ENCODE data around the gene ATOX1.

DNA sequence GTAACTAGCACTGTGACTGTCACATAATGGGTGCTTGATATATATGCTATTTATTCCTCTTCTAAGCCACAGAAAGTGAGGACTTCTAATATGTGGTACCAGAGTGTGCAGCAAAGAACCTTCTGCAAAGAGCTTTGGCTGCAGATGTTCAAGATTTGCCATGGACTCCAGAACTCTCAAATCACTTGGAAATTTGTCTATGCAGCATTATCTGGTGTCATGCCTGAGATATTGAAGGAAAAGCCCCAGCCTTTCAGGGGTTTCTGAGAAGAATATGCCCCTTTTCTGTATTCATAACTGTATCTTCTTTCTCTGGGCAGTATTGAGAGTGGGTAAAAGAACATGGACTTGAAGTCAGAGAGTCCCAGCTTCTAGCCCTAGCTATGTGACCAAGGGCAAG is 8.5 kb upstream of the ATOX1 start:
- TF ChIP-seq, protein P1, sequence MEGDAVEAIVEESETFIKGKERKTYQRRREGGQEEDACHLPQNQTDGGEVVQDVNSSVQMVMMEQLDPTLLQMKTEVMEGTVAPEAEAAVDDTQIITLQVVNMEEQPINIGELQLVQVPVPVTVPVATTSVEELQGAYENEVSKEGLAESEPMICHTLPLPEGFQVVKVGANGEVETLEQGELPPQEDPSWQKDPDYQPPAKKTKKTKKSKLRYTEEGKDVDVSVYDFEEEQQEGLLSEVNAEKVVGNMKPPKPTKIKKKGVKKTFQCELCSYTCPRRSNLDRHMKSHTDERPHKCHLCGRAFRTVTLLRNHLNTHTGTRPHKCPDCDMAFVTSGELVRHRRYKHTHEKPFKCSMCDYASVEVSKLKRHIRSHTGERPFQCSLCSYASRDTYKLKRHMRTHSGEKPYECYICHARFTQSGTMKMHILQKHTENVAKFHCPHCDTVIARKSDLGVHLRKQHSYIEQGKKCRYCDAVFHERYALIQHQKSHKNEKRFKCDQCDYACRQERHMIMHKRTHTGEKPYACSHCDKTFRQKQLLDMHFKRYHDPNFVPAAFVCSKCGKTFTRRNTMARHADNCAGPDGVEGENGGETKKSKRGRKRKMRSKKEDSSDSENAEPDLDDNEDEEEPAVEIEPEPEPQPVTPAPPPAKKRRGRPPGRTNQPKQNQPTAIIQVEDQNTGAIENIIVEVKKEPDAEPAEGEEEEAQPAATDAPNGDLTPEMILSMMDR (IDR thresholded peaks at IDR 0.05), result no peak
- TF ChIP-seq, protein P2, sequence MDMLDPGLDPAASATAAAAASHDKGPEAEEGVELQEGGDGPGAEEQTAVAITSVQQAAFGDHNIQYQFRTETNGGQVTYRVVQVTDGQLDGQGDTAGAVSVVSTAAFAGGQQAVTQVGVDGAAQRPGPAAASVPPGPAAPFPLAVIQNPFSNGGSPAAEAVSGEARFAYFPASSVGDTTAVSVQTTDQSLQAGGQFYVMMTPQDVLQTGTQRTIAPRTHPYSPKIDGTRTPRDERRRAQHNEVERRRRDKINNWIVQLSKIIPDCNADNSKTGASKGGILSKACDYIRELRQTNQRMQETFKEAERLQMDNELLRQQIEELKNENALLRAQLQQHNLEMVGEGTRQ (IDR thresholded peaks at IDR 0.05; ENCODE audit: borderline replicate concordance, low read depth, low read length), result no peak
- TF ChIP-seq EP300 (IDR thresholded peaks at IDR 0.05; ENCODE audit: borderline replicate concordance in 1 of 2, low read depth in 1 of 2, low read length in 1 of 2), result no peak
- TF ChIP-seq POLR2AphosphoS5 (IDR thresholded peaks at IDR 0.05; ENCODE audit: low read depth, low read length), result no peak
- no peak for TF ChIP-seq RCOR1 (IDR thresholded peaks at IDR 0.05; ENCODE audit: low read length)
- TF ChIP-seq EZH2phosphoT487 (IDR thresholded peaks at IDR 0.05; ENCODE audit: borderline replicate concordance, low read depth), result no peak
- TF ChIP-seq, protein P3, sequence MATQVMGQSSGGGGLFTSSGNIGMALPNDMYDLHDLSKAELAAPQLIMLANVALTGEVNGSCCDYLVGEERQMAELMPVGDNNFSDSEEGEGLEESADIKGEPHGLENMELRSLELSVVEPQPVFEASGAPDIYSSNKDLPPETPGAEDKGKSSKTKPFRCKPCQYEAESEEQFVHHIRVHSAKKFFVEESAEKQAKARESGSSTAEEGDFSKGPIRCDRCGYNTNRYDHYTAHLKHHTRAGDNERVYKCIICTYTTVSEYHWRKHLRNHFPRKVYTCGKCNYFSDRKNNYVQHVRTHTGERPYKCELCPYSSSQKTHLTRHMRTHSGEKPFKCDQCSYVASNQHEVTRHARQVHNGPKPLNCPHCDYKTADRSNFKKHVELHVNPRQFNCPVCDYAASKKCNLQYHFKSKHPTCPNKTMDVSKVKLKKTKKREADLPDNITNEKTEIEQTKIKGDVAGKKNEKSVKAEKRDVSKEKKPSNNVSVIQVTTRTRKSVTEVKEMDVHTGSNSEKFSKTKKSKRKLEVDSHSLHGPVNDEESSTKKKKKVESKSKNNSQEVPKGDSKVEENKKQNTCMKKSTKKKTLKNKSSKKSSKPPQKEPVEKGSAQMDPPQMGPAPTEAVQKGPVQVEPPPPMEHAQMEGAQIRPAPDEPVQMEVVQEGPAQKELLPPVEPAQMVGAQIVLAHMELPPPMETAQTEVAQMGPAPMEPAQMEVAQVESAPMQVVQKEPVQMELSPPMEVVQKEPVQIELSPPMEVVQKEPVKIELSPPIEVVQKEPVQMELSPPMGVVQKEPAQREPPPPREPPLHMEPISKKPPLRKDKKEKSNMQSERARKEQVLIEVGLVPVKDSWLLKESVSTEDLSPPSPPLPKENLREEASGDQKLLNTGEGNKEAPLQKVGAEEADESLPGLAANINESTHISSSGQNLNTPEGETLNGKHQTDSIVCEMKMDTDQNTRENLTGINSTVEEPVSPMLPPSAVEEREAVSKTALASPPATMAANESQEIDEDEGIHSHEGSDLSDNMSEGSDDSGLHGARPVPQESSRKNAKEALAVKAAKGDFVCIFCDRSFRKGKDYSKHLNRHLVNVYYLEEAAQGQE (IDR thresholded peaks at IDR 0.05; ENCODE audit: low read depth, low read length), result no peak
- no peak for TF ChIP-seq FOXM1 (IDR thresholded peaks at IDR 0.05; ENCODE audit: low read depth)
- TF ChIP-seq, protein P4, sequence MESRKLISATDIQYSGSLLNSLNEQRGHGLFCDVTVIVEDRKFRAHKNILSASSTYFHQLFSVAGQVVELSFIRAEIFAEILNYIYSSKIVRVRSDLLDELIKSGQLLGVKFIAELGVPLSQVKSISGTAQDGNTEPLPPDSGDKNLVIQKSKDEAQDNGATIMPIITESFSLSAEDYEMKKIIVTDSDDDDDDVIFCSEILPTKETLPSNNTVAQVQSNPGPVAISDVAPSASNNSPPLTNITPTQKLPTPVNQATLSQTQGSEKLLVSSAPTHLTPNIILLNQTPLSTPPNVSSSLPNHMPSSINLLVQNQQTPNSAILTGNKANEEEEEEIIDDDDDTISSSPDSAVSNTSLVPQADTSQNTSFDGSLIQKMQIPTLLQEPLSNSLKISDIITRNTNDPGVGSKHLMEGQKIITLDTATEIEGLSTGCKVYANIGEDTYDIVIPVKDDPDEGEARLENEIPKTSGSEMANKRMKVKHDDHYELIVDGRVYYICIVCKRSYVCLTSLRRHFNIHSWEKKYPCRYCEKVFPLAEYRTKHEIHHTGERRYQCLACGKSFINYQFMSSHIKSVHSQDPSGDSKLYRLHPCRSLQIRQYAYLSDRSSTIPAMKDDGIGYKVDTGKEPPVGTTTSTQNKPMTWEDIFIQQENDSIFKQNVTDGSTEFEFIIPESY (IDR thresholded peaks at IDR 0.05; ENCODE audit: borderline replicate concordance, low read depth), result no peak
- TF ChIP-seq CHD2 (IDR thresholded peaks at IDR 0.05; ENCODE audit: low read length, partially characterized antibody), result no peak

Data from SK-N-SH (cell line).